ENCODE data around the gene PIK3R3.

PIK3R3 gene

GRCh38 chr1:46136711-46137110 lies 4.3 kb upstream of the PIK3R3 start:
- H3K27me3 ChIP-seq (ENCODE audit: low read depth) = no peaks in the 10 kb centered on the region
- H3K9me3 ChIP-seq = no peaks in the 10 kb centered on the region
- no peaks in the 10 kb centered on the region for H3K36me3 ChIP-seq (replicated peaks)
- in situ Hi-C loops (cut with MboI; ENCODE audit: low sequenced_read_pairs) = no loop called here
- peaks cover 8% of the 10 kb centered on the region for H3K4me1 ChIP-seq
- no peak for DNase-seq (ENCODE audit: low spot score in 2 of 2)
- H3K4me3 ChIP-seq = no peak overlapping the region

DNA sequence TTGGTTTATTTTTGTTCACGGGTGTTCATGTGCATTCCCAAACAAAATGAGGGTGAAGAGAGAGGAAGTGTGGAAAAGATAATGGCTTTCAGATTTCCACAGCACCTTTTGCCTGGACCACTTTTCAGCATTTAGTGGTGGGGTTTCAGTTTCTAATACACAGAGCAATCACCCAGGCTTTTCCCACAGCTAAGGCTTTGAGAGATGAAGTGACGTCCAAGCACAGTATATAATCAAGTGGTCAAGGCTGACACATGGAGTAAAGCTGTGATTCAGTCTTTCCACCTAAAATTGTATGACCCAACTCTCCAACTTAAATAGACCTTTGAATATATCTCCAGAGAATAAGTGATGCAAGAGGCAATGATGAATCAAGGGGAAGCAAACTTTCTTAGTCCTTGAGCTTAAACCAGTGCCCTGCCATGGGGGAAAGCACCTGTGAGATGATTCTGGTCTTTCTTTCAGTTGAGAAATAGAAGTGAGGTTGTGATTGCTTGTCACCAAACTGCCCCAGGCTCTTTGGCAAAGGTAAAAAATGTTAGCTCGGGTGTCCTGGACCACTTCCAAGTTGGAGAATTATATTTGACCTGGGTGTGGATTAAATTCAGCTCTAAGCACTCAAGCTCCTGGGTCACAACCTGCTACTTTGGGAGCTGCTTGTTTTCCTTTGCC lies 2.4 kb upstream of the PIK3R3 start:
- Histone ChIP-seq H3K4me1 (peaks cover 8% of the 10 kb centered on the region), H3K4me3 (no peak overlapping the region), H3K9me3 (no peaks in the 10 kb centered on the region), H3K36me3 (replicated peaks) (no peaks in the 10 kb centered on the region), H3K27me3 (ENCODE audit: low read depth) (no peaks in the 10 kb centered on the region)
- DNase-seq (ENCODE audit: low spot score in 2 of 2) = peak in 1 of 2 experiments; percentile 34
- in situ Hi-C loops (cut with MboI; ENCODE audit: low sequenced_read_pairs) = no loop called here

DNA sequence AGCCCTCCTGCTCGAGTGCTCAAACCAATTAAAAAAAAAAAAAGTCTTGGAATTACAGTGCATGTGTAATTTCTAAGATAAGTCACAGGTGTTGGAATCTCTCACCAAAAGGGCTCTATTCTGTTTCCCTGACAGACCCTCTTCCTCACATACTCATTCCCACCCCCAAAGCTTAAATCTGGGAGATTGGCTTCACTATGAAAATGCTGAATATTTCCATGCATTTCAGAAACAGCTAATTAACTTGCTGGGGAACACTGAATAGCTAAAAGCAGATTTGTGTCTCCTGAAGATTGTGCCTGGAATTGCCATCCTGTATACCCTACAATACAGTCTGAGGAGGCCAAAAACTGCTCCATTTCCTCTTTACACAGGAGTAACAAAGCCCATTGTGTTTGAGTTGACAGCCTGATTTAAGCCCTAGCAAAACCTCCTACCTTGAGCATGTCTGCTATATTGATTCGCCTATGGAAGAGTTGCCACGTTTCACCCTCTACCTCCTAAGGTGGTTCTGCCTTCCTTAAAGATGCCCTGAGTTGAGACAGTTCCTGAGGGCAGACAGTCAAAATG lies 1.4 kb upstream of the PIK3R3 start:
- H3K4me3 ChIP-seq = peak overlapping the region; percentile 65
- peaks cover 8% of the 10 kb centered on the region for H3K4me1 ChIP-seq
- no peaks in the 10 kb centered on the region for H3K36me3 ChIP-seq (replicated peaks)
- in situ Hi-C loops (cut with MboI; ENCODE audit: low sequenced_read_pairs) = no loop called here
- peak; percentile 10 for DNase-seq (ENCODE audit: low spot score in 2 of 2)
- H3K9me3 ChIP-seq = no peaks in the 10 kb centered on the region
- no peaks in the 10 kb centered on the region for H3K27me3 ChIP-seq (ENCODE audit: low read depth)

DNA sequence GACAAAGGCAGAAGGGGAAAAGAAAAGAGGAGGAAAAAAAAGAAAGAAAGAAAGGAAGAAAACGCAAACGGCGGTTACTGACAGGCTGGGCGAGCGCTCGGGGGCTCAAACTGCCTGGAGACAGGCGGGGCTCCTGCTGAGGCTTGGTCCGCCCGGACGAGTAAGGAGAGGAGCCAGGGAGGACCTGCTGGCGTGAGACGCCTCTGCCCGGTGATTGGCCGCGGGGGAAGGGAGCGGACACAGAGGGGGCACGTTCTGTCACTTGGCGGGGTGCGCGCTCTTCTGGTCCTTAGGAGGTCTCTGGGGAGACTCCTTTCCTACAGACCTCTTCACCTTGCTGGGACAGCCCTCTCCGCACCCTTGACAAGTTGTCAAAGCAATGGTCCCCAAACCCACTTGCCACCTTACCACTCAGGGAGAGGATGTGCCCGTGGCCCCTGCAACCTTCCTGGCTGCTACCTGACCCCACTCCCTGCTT lies 791 bp upstream of the PIK3R3 start:
- in situ Hi-C loops (cut with MboI; ENCODE audit: low sequenced_read_pairs) = no loop called here
- DNase-seq (ENCODE audit: low spot score in 2 of 2) = no peak
- no peaks in the 10 kb centered on the region for H3K9me3 ChIP-seq
- H3K27me3 ChIP-seq (ENCODE audit: low read depth) = no peaks in the 10 kb centered on the region
- peak overlapping the region; percentile 65 for H3K4me3 ChIP-seq
- H3K36me3 ChIP-seq (replicated peaks) = no peaks in the 10 kb centered on the region
- H3K4me1 ChIP-seq = peaks cover 8% of the 10 kb centered on the region

- in situ Hi-C loops (cut with MboI; ENCODE audit: low sequenced_read_pairs) = no loop called here
- peak; percentile 49 for DNase-seq (ENCODE audit: low spot score in 2 of 2)
Observed at GRCh38 chr1:46131712-46132528, 509 bp downstream of the PIK3R3 start.

GRCh38 chr1:46131093-46131492 lies 1.3 kb downstream of the PIK3R3 start:
- in situ Hi-C loops (cut with MboI; ENCODE audit: low sequenced_read_pairs) = no loop called here
- peak in 1 of 2 experiments; percentile 51 for DNase-seq (ENCODE audit: low spot score in 2 of 2)
- H3K9me3 ChIP-seq = no peaks in the 10 kb centered on the region
- no peaks in the 10 kb centered on the region for H3K36me3 ChIP-seq (replicated peaks)
- peaks cover 8% of the 10 kb centered on the region for H3K4me1 ChIP-seq
- peak overlapping the region; percentile 65 for H3K4me3 ChIP-seq
- no peaks in the 10 kb centered on the region for H3K27me3 ChIP-seq (ENCODE audit: low read depth)

More at GRCh38 chr1:46131712-46132528, 509 bp downstream of the PIK3R3 start:
- Histone ChIP-seq H3K4me1 (peaks cover 8% of the 10 kb centered on the region), H3K36me3 (replicated peaks) (no peaks in the 10 kb centered on the region), H3K4me3 (peak overlapping the region; percentile 65), H3K27me3 (ENCODE audit: low read depth) (no peaks in the 10 kb centered on the region), H3K9me3 (no peaks in the 10 kb centered on the region)

- in situ Hi-C loops (cut with MboI; ENCODE audit: low sequenced_read_pairs) = no loop called here
- Histone ChIP-seq H3K27me3 (ENCODE audit: low read depth) (no peaks in the 10 kb centered on the region), H3K4me3 (peak overlapping the region; percentile 65), H3K36me3 (replicated peaks) (no peaks in the 10 kb centered on the region), H3K4me1 (peaks cover 8% of the 10 kb centered on the region), H3K9me3 (no peaks in the 10 kb centered on the region)
- DNase-seq (ENCODE audit: low spot score in 2 of 2) = peak in 1 of 2 experiments; percentile 21
Observed at GRCh38 chr1:46130606-46131005, 1.8 kb downstream of the PIK3R3 start.

GRCh38 chr1:46130121-46130520 lies 2.3 kb downstream of the PIK3R3 start:
- Histone ChIP-seq H3K4me1 (peaks cover 8% of the 10 kb centered on the region), H3K4me3 (peak overlapping the region; percentile 65)
- peak in 1 of 2 experiments; percentile 43 for DNase-seq (ENCODE audit: low spot score in 2 of 2)

GRCh38 chr1:46128344-46128743 lies 4.1 kb downstream of the PIK3R3 start:
- in situ Hi-C loops (cut with MboI; ENCODE audit: low sequenced_read_pairs) = no loop called here
- no peak for DNase-seq (ENCODE audit: low spot score in 2 of 2)
- no peaks in the 10 kb centered on the region for H3K9me3 ChIP-seq
- H3K36me3 ChIP-seq (replicated peaks) = no peaks in the 10 kb centered on the region
- peaks cover under 1% of the 10 kb centered on the region for H3K4me1 ChIP-seq
- no peak overlapping the region for H3K4me3 ChIP-seq
- no peaks in the 10 kb centered on the region for H3K27me3 ChIP-seq (ENCODE audit: low read depth)

More at GRCh38 chr1:46130121-46130520, 2.3 kb downstream of the PIK3R3 start:
- in situ Hi-C loops (cut with MboI; ENCODE audit: low sequenced_read_pairs) = no loop called here
- H3K9me3 ChIP-seq = no peaks in the 10 kb centered on the region
- H3K36me3 ChIP-seq (replicated peaks) = no peaks in the 10 kb centered on the region
- no peaks in the 10 kb centered on the region for H3K27me3 ChIP-seq (ENCODE audit: low read depth)

DNA sequence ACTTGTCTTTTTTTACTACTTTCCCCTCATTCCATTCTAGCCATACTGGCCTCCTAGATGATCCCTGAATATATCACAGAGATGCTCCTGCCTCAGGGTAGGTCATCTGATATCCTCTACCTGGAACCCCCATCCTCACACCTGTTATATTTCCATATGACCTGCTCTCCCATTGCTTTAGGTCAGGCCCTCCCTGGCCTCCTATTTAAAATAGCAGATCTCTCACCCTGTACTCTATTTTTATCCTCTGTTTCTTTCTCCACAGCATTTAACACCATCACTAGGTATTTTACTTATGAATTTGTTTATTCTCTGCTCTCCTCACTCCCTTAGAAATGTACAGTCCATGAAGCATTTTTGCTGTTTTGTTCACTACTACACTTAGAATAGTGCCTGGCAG lies 13.6 kb downstream of the PIK3R3 start:
- H3K4me1 ChIP-seq = no peaks in the 10 kb centered on the region
- no peaks in the 10 kb centered on the region for H3K9me3 ChIP-seq
- DNase-seq (ENCODE audit: low spot score in 2 of 2) = no peak
- no peaks in the 10 kb centered on the region for H3K36me3 ChIP-seq (replicated peaks)
- no peaks in the 10 kb centered on the region for H3K27me3 ChIP-seq (ENCODE audit: low read depth)
- no peak overlapping the region for H3K4me3 ChIP-seq
- in situ Hi-C loops (cut with MboI; ENCODE audit: low sequenced_read_pairs) = no loop called here

GRCh38 chr1:46117810-46118494 lies 14.5 kb downstream of the PIK3R3 start:
- no peak overlapping the region for H3K4me3 ChIP-seq
- no peaks in the 10 kb centered on the region for H3K4me1 ChIP-seq
- no peak for DNase-seq (ENCODE audit: low spot score in 2 of 2)
- no peaks in the 10 kb centered on the region for H3K9me3 ChIP-seq
- no peaks in the 10 kb centered on the region for H3K27me3 ChIP-seq (ENCODE audit: low read depth)
- no peaks in the 10 kb centered on the region for H3K36me3 ChIP-seq (replicated peaks)
- in situ Hi-C loops (cut with MboI; ENCODE audit: low sequenced_read_pairs) = no loop called here

DNA sequence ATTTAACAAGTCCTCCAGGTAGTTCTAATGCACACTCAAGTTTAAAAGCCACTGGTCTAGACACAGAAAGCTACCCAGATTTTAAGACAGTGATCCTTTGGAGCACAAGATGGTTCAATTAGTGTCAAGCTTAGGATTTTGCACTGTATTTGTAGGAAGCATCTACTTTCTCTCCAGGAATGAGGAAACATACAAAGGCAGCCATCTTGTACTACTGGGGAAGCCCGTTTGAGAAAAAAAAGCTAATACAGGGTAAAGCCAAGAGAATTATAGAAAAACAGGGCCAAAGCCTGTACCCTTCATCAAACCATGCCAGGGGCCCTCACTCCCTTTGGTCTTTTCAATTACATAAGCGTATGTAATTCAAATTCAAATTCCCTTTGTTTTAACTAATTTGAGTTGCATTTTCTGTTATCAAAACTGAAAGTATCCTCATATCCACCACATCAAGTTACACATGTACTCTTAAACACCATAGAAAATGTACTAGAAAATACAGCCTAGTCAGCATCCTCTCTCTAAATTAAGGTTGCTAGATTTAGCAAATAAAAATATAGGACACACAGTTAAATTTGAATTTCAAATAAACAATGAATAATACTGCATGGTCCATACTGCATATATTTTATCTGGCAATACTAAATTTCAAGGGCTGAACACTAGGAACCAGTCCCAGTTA lies 17.4 kb downstream of the PIK3R3 start:
- Histone ChIP-seq H3K4me3 (no peak overlapping the region), H3K4me1 (no peaks in the 10 kb centered on the region), H3K27me3 (ENCODE audit: low read depth) (no peaks in the 10 kb centered on the region), H3K9me3 (no peaks in the 10 kb centered on the region), H3K36me3 (replicated peaks) (no peaks in the 10 kb centered on the region)
- DNase-seq (ENCODE audit: low spot score in 2 of 2) = no peak
- in situ Hi-C loops (cut with MboI; ENCODE audit: low sequenced_read_pairs) = no loop called here

DNA sequence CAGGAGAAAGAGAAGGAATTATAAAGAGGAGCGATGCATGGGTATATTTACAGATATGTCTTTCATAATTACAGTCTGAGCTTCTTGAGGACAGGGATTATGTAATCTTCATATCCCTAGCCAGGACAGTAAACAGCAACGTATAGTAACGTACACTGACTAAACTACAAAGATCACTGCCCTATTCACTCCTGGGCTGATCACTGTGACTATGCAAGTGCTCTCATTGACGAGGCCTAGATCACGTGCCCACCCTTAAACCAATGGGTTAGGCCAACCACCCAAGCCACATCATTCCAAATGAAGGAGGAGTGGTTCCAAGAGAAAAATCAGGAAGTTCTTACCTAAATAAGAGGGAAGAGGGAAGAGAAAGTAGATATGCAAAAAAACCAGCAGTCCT lies 18.5 kb downstream of the PIK3R3 start:
- Histone ChIP-seq H3K9me3 (no peaks in the 10 kb centered on the region), H3K27me3 (ENCODE audit: low read depth) (no peaks in the 10 kb centered on the region), H3K4me1 (no peaks in the 10 kb centered on the region), H3K4me3 (no peak overlapping the region), H3K36me3 (replicated peaks) (no peaks in the 10 kb centered on the region)
- no peak for DNase-seq (ENCODE audit: low spot score in 2 of 2)
- in situ Hi-C loops (cut with MboI; ENCODE audit: low sequenced_read_pairs) = no loop called here

Measured in HAP-1 (cell line).